Measurements from ENCODE around the gene SORCS2. TPM values are rescaled to one million over a fixed set of nuclear protein-coding genes. Genes with fewer than 3 reads are reported as not detected.
"Not testable (repeated sequence)": the region's sequence is repeated elsewhere in the genome, so short reads cannot be mapped to it uniquely, and the experiment has no call there.

Gene SORCS2
- total RNA-seq, 4 donors from 2014 or later = 0.48 to 1.8 (median 0.68) TPM; not detected in 1

GRCh38 chr4:7596918-7597606 is 404.7 kb downstream of the SORCS2 start:
- in situ Hi-C loops (cut with MboI; ENCODE audit: low pct_ligation_motif_present in 1 of 4, low pct_unique_long_range_greater_than_20kb in 1 of 4, low sequenced_read_pairs in 3 of 4) = no loop called here
- no peak for DNase-seq

GRCh38 chr4:7598939-7599790 is 406.8 kb downstream of the SORCS2 start:
- H3K4me1 ChIP-seq = no peaks in the 10 kb centered on the region
- H3K27me3 ChIP-seq = no peaks in the 10 kb centered on the region
- H3K4me3 ChIP-seq = no peak overlapping the region
- intact Hi-C loops (cut with DNase I; ENCODE audit: low total_unique reads) (no loop called here), in situ Hi-C loops (cut with MboI; ENCODE audit: low pct_ligation_motif_present in 1 of 4, low pct_unique_long_range_greater_than_20kb in 1 of 4, low sequenced_read_pairs in 3 of 4) (no loop called here)
- H3K27ac ChIP-seq = no peak overlapping the region
- no peak for DNase-seq
- no peaks in the 10 kb centered on the region for H3K9me3 ChIP-seq
- whole genome bisulfite sequencing, 2 donors (ENCODE audit: low coverage in 1 of 2) = 84% methylated on average over 29 of the region's 29 CpGs; no CpG with 5 or more reads in 1 of the 2 donors
- no peak for TF ChIP-seq EP300 (IDR thresholded peaks at IDR 0.05; ENCODE audit: low read depth)
- TF ChIP-seq, protein P1, sequence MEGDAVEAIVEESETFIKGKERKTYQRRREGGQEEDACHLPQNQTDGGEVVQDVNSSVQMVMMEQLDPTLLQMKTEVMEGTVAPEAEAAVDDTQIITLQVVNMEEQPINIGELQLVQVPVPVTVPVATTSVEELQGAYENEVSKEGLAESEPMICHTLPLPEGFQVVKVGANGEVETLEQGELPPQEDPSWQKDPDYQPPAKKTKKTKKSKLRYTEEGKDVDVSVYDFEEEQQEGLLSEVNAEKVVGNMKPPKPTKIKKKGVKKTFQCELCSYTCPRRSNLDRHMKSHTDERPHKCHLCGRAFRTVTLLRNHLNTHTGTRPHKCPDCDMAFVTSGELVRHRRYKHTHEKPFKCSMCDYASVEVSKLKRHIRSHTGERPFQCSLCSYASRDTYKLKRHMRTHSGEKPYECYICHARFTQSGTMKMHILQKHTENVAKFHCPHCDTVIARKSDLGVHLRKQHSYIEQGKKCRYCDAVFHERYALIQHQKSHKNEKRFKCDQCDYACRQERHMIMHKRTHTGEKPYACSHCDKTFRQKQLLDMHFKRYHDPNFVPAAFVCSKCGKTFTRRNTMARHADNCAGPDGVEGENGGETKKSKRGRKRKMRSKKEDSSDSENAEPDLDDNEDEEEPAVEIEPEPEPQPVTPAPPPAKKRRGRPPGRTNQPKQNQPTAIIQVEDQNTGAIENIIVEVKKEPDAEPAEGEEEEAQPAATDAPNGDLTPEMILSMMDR (IDR thresholded peaks at IDR 0.05) = no peak
- no peak for TF ChIP-seq POLR2AphosphoS5 (IDR thresholded peaks at IDR 0.05)
- no peak for TF ChIP-seq POLR2A (IDR thresholded peaks at IDR 0.05)
- H3K36me3 ChIP-seq = no peaks in the 10 kb centered on the region

More at GRCh38 chr4:7596918-7597606, 404.7 kb downstream of the SORCS2 start:
- Histone ChIP-seq H3K27ac (no peak overlapping the region), H3K4me3 (no peak overlapping the region), H3K4me1 (no peaks in the 10 kb centered on the region), H3K9me3 (no peaks in the 10 kb centered on the region), H3K27me3 (no peaks in the 10 kb centered on the region), H3K36me3 (no peaks in the 10 kb centered on the region)
- 72 to 78% methylated on average over 9 of the region's 9 CpGs for WGBS, 2 donors (ENCODE audit: low coverage in 1 of 2)
- TF ChIP-seq, protein P1 (IDR thresholded peaks at IDR 0.05) = no peak
- TF ChIP-seq EP300 (IDR thresholded peaks at IDR 0.05; ENCODE audit: low read depth) (no peak), POLR2AphosphoS5 (IDR thresholded peaks at IDR 0.05) (no peak), POLR2A (IDR thresholded peaks at IDR 0.05) (no peak)
- intact Hi-C loops (cut with DNase I; ENCODE audit: low total_unique reads) = no loop called here

GRCh38 chr4:7600247-7600646 is 407.9 kb downstream of the SORCS2 start:
- 80 to 100% methylated on average over 1 to 17 of the region's 17 CpGs for WGBS, 2 donors (ENCODE audit: low coverage in 1 of 2)
- TF ChIP-seq, protein P1 (IDR thresholded peaks at IDR 0.05) = no peak
- no peak for TF ChIP-seq POLR2AphosphoS5 (IDR thresholded peaks at IDR 0.05)
- TF ChIP-seq EP300 (IDR thresholded peaks at IDR 0.05; ENCODE audit: low read depth) = no peak
- H3K36me3 ChIP-seq = no peaks in the 10 kb centered on the region
- H3K27me3 ChIP-seq = no peaks in the 10 kb centered on the region
- intact Hi-C loops (cut with DNase I; ENCODE audit: low total_unique reads) = no loop called here
- H3K4me1 ChIP-seq = no peaks in the 10 kb centered on the region
- H3K4me3 ChIP-seq = no peak overlapping the region
- no peaks in the 10 kb centered on the region for H3K9me3 ChIP-seq
- in situ Hi-C loops (cut with MboI; ENCODE audit: low pct_ligation_motif_present in 1 of 4, low pct_unique_long_range_greater_than_20kb in 1 of 4, low sequenced_read_pairs in 3 of 4) = no loop called here
- DNase-seq = no peak
- no peak overlapping the region for H3K27ac ChIP-seq

- H3K9me3 ChIP-seq; H3K36me3 ChIP-seq; H3K27ac ChIP-seq; DNase-seq; H3K4me1 ChIP-seq; in situ Hi-C loops (cut with MboI; ENCODE audit: low pct_ligation_motif_present in 1 of 4, low pct_unique_long_range_greater_than_20kb in 1 of 4, low sequenced_read_pairs in 3 of 4); H3K27me3 ChIP-seq; intact Hi-C loops (cut with DNase I; ENCODE audit: low total_unique reads); H3K4me3 ChIP-seq: not testable (repeated sequence)
- 97% methylated on average over 20 of the region's 30 CpGs; no CpG with 5 or more reads in 1 of the 2 donors for WGBS, 2 donors (ENCODE audit: low coverage in 1 of 2)
These were observed 409.8 kb downstream of the SORCS2 start for GRCh38 chr4:7602166-7602565.
